ENCODE data around the gene CALHM6. TPM values are rescaled to one million over a fixed set of nuclear protein-coding genes. Genes with fewer than 3 reads are reported as not detected.

CALHM6 gene
- polyA plus RNA-seq, 3 donors: 47.7 to 367 (median 261) TPM

GRCh38 chr6:116430860-116431259 is 30.3 kb upstream of the CALHM6 start:
- H3K79me2 ChIP-seq (ENCODE audit: insufficient read depth, low read length): no peaks in the 10 kb centered on the region
- H3K4me2 ChIP-seq (replicated peaks; ENCODE audit: extremely low read depth, low read length, poor library complexity, severe bottlenecking): no peak overlapping the region
- no peaks in the 10 kb centered on the region for H3K27me3 ChIP-seq (ENCODE audit: control insufficient read depth in 2 of 2, insufficient read depth in 2 of 2, low read length in 2 of 2)
- H3K4me3 ChIP-seq (replicated peaks in 1 of 3; ENCODE audit: low read depth in 2 of 3, low read length in 3 of 3): no peak overlapping the region
- no peaks in the 10 kb centered on the region for H3K4me1 ChIP-seq (ENCODE audit: control insufficient read depth in 1 of 2, insufficient read depth in 2 of 2, low read length in 2 of 2)
- no peak overlapping the region for H2AFZ ChIP-seq (ENCODE audit: insufficient read depth, low read depth, low read length, poor library complexity, severe bottlenecking)
- peaks cover 0 to 3% (median 0%) of the 10 kb centered on the region in 7 donors for H3K9me3 Mint-ChIP-seq
- TF ChIP-seq CTCF (IDR thresholded peaks at IDR 0.05): no peak
- H3K27me3 Mint-ChIP-seq (ENCODE audit: low read depth in 3 of 3): no peaks in the 10 kb centered on the region
- 100% methylated on average over 2 of the region's 4 CpGs for WGBS (ENCODE audit: insufficient coverage)
- intact Hi-C loops (cut with micrococcal nuclease): no loop called here
- peaks cover 63% of the 10 kb centered on the region in 2 donors for H3K36me3 Mint-ChIP-seq
- no peaks in the 10 kb centered on the region for H3K9me3 ChIP-seq (replicated peaks in 1 of 2; ENCODE audit: control insufficient read depth in 1 of 2, insufficient read depth in 1 of 2, low read length in 2 of 2)
- no peaks in the 10 kb centered on the region for H4K20me1 ChIP-seq (ENCODE audit: insufficient read depth, low read length)
- H3K4me3 Mint-ChIP-seq: no peak overlapping the region
- no peaks in the 10 kb centered on the region for H3K4me1 Mint-ChIP-seq
- no peak overlapping the region for H3K27ac Mint-ChIP-seq
- H3K9ac ChIP-seq (ENCODE audit: insufficient read depth, low read length, poor library complexity, severe bottlenecking): no peak overlapping the region
- H3K27ac ChIP-seq (ENCODE audit: low read depth in 1 of 2, low read length in 2 of 2): no peak overlapping the region
- DNase-seq: no peak
- H3K36me3 ChIP-seq (replicated peaks in 1 of 2; ENCODE audit: control insufficient read depth in 1 of 2, insufficient read depth in 2 of 2, low read length in 2 of 2): peaks cover 63 to 89% of the 10 kb centered on the region in 2 donors

GRCh38 chr6:116431964-116432595 is 29.1 kb upstream of the CALHM6 start:
- no peak overlapping the region for H2AFZ ChIP-seq (ENCODE audit: insufficient read depth, low read depth, low read length, poor library complexity, severe bottlenecking)
- H3K36me3 ChIP-seq (replicated peaks in 1 of 2; ENCODE audit: control insufficient read depth in 1 of 2, insufficient read depth in 2 of 2, low read length in 2 of 2): peaks cover 62 to 91% of the 10 kb centered on the region in 2 donors
- H3K9me3 ChIP-seq (replicated peaks in 1 of 2; ENCODE audit: control insufficient read depth in 1 of 2, insufficient read depth in 1 of 2, low read length in 2 of 2): no peaks in the 10 kb centered on the region
- H4K20me1 ChIP-seq (ENCODE audit: insufficient read depth, low read length): no peaks in the 10 kb centered on the region
- H3K27me3 Mint-ChIP-seq (ENCODE audit: low read depth in 3 of 3): no peaks in the 10 kb centered on the region
- DNase-seq: no peak
- no peak overlapping the region for H3K4me2 ChIP-seq (replicated peaks; ENCODE audit: extremely low read depth, low read length, poor library complexity, severe bottlenecking)
- no peak overlapping the region for H3K4me3 Mint-ChIP-seq
- no peaks in the 10 kb centered on the region for H3K27me3 ChIP-seq (ENCODE audit: control insufficient read depth in 2 of 2, insufficient read depth in 2 of 2, low read length in 2 of 2)
- no peak for TF ChIP-seq CTCF (IDR thresholded peaks at IDR 0.05)
- H3K4me1 Mint-ChIP-seq: no peaks in the 10 kb centered on the region
- intact Hi-C loops (cut with micrococcal nuclease): no loop called here
- no peaks in the 10 kb centered on the region for H3K4me1 ChIP-seq (ENCODE audit: control insufficient read depth in 1 of 2, insufficient read depth in 2 of 2, low read length in 2 of 2)
- no peaks in the 10 kb centered on the region for H3K79me2 ChIP-seq (ENCODE audit: insufficient read depth, low read length)
- H3K27ac ChIP-seq (ENCODE audit: low read depth in 1 of 2, low read length in 2 of 2): no peak overlapping the region
- no peak overlapping the region for H3K4me3 ChIP-seq (replicated peaks in 1 of 3; ENCODE audit: low read depth in 2 of 3, low read length in 3 of 3)
- peaks cover 0 to 3% (median 0%) of the 10 kb centered on the region in 7 donors for H3K9me3 Mint-ChIP-seq
- no peak overlapping the region for H3K27ac Mint-ChIP-seq
- H3K9ac ChIP-seq (ENCODE audit: insufficient read depth, low read length, poor library complexity, severe bottlenecking): no peak overlapping the region
- peaks cover 61 to 63% of the 10 kb centered on the region in 2 donors for H3K36me3 Mint-ChIP-seq
